GM12875 (cell line): Measurements from ENCODE around the gene ZNF143.

Experiments used
- H3K4me3 ChIP-seq: one replicate; pipeline ENCODE4 v1.5.1; 2011; ENCODE audit warnings: low read depth, low read length, control low read depth
- TF ChIP-seq, protein P1 (sequence below): IDR thresholded peaks from 2 replicates; pipeline ENCODE4 v1.5.1; 2011; ENCODE audit warnings: low read depth, mild to moderate bottlenecking, control low read depth, inconsistent platforms, low read length, moderate library complexity, borderline replicate concordance; ENCODE audit not compliant: insufficient read depth

Gene ZNF143

DNA sequence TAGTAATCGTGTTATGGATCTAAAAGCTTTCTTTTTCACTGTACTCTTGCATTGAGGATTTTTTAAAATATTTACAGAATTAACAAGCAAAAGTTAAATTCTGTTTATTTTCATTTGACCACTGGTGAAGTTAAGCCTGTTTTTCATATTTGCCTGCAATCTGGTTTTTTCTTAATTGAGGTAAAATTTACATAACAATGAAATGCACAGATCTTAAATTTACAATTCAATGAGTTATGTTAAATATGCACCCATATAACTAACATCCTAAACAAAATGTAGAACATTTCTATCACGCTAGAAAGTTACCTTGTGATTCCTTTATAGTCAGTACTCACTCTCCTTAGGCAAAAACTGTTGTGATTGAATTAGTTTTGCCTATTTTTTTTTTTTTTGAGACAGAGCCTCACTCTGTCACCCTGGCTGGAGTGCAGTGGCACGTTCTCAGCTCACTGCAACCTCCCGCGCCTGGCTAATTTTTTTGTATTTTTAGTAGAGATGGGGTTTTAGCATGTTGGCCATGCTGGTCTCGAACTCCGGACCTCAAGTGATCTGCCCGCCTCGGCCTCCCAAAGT is 58.1 kb downstream of the ZNF143 start:
- TF ChIP-seq, protein P1, sequence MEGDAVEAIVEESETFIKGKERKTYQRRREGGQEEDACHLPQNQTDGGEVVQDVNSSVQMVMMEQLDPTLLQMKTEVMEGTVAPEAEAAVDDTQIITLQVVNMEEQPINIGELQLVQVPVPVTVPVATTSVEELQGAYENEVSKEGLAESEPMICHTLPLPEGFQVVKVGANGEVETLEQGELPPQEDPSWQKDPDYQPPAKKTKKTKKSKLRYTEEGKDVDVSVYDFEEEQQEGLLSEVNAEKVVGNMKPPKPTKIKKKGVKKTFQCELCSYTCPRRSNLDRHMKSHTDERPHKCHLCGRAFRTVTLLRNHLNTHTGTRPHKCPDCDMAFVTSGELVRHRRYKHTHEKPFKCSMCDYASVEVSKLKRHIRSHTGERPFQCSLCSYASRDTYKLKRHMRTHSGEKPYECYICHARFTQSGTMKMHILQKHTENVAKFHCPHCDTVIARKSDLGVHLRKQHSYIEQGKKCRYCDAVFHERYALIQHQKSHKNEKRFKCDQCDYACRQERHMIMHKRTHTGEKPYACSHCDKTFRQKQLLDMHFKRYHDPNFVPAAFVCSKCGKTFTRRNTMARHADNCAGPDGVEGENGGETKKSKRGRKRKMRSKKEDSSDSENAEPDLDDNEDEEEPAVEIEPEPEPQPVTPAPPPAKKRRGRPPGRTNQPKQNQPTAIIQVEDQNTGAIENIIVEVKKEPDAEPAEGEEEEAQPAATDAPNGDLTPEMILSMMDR = no peak
- H3K4me3 ChIP-seq = no peak overlapping the region

DNA sequence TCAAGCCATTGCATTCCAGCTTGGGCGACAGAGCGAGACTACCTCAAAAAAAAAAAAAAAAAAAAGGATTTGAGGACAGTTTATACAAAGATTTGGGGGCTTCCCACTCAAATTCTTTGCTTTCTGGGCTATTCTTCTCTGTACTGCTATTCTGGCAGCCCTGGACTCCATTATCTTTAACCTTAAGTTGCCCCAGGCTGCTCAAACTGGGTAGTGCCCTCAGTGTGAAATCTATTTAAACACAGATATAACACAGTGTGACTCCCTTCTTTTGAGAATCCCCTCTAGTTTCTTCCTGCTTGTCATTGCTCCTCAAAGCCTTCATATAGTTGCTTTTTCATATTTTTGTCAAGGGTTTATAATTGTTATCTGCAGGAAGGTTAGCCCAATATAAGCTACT is 63.2 kb downstream of the ZNF143 start:
- no peak overlapping the region for H3K4me3 ChIP-seq
- TF ChIP-seq, protein P1 = no peak

DNA sequence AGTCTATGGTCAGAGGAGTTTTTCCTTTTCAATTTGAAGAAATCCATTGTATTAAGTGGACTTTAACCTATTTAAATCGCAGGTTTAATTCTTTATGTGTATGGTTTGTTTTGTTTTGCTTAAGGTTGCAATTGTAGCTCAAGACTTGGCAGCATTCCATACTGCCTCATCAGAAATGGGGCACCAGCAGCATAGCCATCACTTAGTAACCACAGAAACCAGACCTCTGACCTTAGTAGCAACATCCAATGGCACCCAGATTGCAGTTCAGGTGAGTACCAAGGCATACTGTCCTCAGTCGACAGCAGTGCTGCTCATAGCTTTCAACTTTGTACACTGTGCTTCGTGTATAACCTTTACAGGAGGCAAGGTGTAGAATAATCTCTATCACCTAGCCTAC is 64.3 kb downstream of the ZNF143 start:
- H3K4me3 ChIP-seq = no peak overlapping the region
- TF ChIP-seq, protein P1 = no peak

DNA sequence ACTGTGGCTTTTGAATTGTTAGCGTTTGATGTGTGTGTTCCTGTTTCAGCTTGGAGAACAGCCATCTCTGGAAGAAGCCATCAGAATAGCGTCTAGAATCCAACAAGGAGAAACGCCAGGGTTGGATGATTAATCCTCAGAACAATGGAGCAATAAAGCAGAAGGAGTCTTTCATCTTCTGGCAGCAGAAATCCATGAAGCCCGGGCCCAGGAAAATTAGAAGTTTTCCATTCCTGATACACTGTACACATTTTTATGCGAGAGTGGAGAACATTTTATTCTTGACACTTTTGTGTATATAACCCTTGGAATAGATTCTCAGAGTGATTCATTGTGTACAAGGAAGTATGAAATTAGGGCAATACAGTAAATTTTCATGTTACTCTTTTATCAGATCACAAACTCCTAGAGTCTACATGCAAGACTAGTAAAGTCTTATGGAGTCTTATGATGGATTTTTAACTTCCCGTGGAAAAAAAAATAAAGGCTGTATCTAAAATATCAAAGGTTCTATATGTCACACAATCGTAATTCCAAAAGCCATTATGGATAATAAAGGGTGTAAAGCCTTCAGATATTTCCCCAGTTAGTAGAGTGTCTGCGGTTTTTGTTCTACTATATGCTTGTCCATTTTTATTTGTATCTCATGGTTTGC is 66.8 kb downstream of the ZNF143 start:
- no peak overlapping the region for H3K4me3 ChIP-seq
- TF ChIP-seq, protein P1 = no peak

DNA sequence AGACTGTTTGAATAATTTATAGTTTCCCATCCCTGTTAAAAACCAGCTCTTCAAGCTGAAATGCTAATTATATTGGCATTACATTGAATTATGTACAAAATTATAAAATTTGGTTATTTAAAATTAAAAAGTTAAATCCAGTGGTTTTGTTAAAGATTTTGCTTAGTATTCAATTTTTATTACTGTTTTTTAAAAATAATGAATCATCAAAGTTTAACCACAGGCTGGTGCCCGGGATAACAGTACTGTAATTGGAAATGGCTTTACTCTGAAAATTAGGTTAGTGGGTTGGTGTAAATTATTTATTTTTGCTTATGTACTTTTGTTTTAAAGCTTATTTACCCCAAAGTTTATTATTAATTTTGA is 67.3 kb downstream of the ZNF143 start:
- TF ChIP-seq, protein P1 = no peak
- no peak overlapping the region for H3K4me3 ChIP-seq

DNA sequence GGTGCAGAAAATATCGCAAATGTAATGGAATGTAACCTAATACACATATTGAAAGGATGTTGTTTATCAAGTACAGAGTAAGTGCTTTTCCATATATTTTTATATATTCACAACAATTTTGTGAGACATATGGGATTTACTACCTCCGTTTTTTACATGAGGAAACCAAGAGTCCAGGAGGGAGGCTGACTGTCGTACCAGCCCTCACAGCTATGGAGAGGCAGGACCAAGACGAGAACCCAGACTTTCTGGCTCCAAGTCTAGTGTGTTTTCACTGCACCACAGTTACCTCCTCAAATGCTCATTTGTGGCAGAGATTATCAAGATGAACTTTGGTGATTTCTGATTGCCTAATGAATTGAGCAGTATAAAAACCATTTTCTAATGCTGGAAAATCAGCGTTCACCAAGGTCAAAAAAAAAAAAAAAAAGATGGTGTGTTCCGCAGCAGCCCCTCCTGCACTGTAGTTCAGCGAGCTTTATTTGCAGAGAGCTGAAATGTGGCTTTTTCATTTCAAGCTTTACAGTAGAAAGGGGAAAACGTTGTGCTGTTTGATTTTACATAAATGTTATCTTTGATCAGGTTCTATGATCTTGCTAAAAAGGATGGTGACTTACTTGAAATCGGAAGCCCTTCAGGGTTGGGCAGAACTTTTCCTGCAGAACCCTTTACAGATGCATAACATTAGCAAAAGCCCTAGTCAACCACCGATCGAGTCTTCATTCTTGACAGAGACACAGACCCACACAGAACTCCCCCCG is 67.9 kb downstream of the ZNF143 start:
- no peak overlapping the region for H3K4me3 ChIP-seq
- TF ChIP-seq, protein P1 = no peak

DNA sequence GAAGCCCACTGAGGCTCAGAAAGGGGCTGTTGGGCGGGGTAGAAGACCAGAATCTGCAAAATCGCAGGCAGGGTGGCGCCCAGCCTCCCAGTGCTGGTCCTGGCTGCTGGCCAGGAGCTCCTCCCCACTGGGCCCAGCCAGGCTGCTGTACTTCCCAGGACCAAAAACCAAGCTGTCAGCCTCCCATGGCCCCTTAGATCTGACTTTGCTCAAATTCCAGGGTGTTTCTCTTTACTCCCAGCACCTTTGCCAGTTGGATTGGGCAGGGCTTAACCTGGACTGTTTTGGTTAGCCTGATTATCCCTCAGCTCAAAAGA is 68.5 kb downstream of the ZNF143 start:
- H3K4me3 ChIP-seq = no peak overlapping the region
- TF ChIP-seq, protein P1 = no peak
